ENCODE measurements around the gene YBEY. TPM values are rescaled to one million over a fixed set of nuclear protein-coding genes. Genes with fewer than 3 reads are reported as not detected.

YBEY gene
- total RNA-seq, 2 experiments from 2014 or later: 18.3 to 23.5 TPM

GRCh38 chr21:46243960-46244361 lies 42.2 kb upstream of the YBEY start:
- Histone ChIP-seq H3K4me2 (ENCODE audit: low read length) (no peak overlapping the region), H3K79me2 (ENCODE audit: insufficient read depth, low read depth, low read length) (no peaks in the 10 kb centered on the region), H3K4me3 (ENCODE audit: low read depth, low read length, poor library complexity, severe bottlenecking) (no peak overlapping the region), H2AFZ (ENCODE audit: low read length) (no peak overlapping the region), H3K9me2 (ENCODE audit: insufficient read depth, low read length) (no peaks in the 10 kb centered on the region), H3K9me3 (ENCODE audit: low read length) (no peaks in the 10 kb centered on the region), H3K4me1 (ENCODE audit: insufficient read depth, low read length, poor library complexity, severe bottlenecking) (peaks cover 10% of the 10 kb centered on the region), H4K20me1 (ENCODE audit: insufficient read depth, low read length) (no peaks in the 10 kb centered on the region), H3K36me3 (ENCODE audit: insufficient read depth, low read length) (peaks cover 96% of the 10 kb centered on the region), H3K27ac (ENCODE audit: low read depth, low read length, poor library complexity, severe bottlenecking) (no peak overlapping the region)
- ChIA-PET POLR2A (interaction anchor here (0.7 kb wide), 1 partner anchor 12 kb away, joined by 3 read pairs; no protein-coding TSS in a partner anchor), CTCF (ENCODE audit: unreplicated experiment) (no interaction called here)
- DNase-seq (ENCODE audit: low spot score): no peak
- no peak for TF ChIP-seq CTCF (conservative IDR thresholded peaks at IDR 0.05; ENCODE audit: low read length)
- TF ChIP-seq EZH2phosphoT487 (IDR thresholded peaks at IDR 0.05; ENCODE audit: borderline replicate concordance, low read depth, low read length): no peak
- no TSS peak for BruUV-seq (replicated peaks)
- intact Hi-C loops (cut with micrococcal nuclease; ENCODE audit: unreplicated experiment): no loop called here

GRCh38 chr21:46244602-46245001 lies 41.5 kb upstream of the YBEY start:
- H3K36me3 ChIP-seq (ENCODE audit: insufficient read depth, low read length): peaks cover 96% of the 10 kb centered on the region
- no peak overlapping the region for H2AFZ ChIP-seq (ENCODE audit: low read length)
- intact Hi-C loops (cut with micrococcal nuclease; ENCODE audit: unreplicated experiment): no loop called here
- no peak for TF ChIP-seq EZH2phosphoT487 (IDR thresholded peaks at IDR 0.05; ENCODE audit: borderline replicate concordance, low read depth, low read length)
- no peaks in the 10 kb centered on the region for H3K79me2 ChIP-seq (ENCODE audit: insufficient read depth, low read depth, low read length)
- DNase-seq (ENCODE audit: low spot score): no peak
- H3K4me3 ChIP-seq (ENCODE audit: low read depth, low read length, poor library complexity, severe bottlenecking): no peak overlapping the region
- H3K4me2 ChIP-seq (ENCODE audit: low read length): no peak overlapping the region
- ChIA-PET POLR2A (no interaction called here), CTCF (ENCODE audit: unreplicated experiment) (no interaction called here)
- H3K9me3 ChIP-seq (ENCODE audit: low read length): no peaks in the 10 kb centered on the region
- H4K20me1 ChIP-seq (ENCODE audit: insufficient read depth, low read length): no peaks in the 10 kb centered on the region
- no peak overlapping the region for H3K27ac ChIP-seq (ENCODE audit: low read depth, low read length, poor library complexity, severe bottlenecking)
- no peaks in the 10 kb centered on the region for H3K9me2 ChIP-seq (ENCODE audit: insufficient read depth, low read length)
- H3K4me1 ChIP-seq (ENCODE audit: insufficient read depth, low read length, poor library complexity, severe bottlenecking): peaks cover 11% of the 10 kb centered on the region
- BruUV-seq (replicated peaks): no TSS peak

- no peaks in the 10 kb centered on the region for H4K20me1 ChIP-seq (ENCODE audit: insufficient read depth, low read length)
- H3K36me3 ChIP-seq (ENCODE audit: insufficient read depth, low read length): peaks cover 96% of the 10 kb centered on the region
- BruUV-seq (replicated peaks): no TSS peak
- H3K27ac ChIP-seq (ENCODE audit: low read depth, low read length, poor library complexity, severe bottlenecking): no peak overlapping the region
- DNase-seq (ENCODE audit: low spot score): no peak
- intact Hi-C loops (cut with micrococcal nuclease; ENCODE audit: unreplicated experiment): no loop called here
- CTCF ChIA-PET (ENCODE audit: unreplicated experiment): no interaction called here
- no peaks in the 10 kb centered on the region for H3K79me2 ChIP-seq (ENCODE audit: insufficient read depth, low read depth, low read length)
- H2AFZ ChIP-seq (ENCODE audit: low read length): no peak overlapping the region
- peaks cover 19% of the 10 kb centered on the region for H3K4me1 ChIP-seq (ENCODE audit: insufficient read depth, low read length, poor library complexity, severe bottlenecking)
- no peak for TF ChIP-seq CTCF (conservative IDR thresholded peaks at IDR 0.05; ENCODE audit: low read length)
- TF ChIP-seq EZH2phosphoT487 (IDR thresholded peaks at IDR 0.05; ENCODE audit: borderline replicate concordance, low read depth, low read length): no peak
- no peak overlapping the region for H3K4me3 ChIP-seq (ENCODE audit: low read depth, low read length, poor library complexity, severe bottlenecking)
- no peaks in the 10 kb centered on the region for H3K9me2 ChIP-seq (ENCODE audit: insufficient read depth, low read length)
- POLR2A ChIA-PET: no interaction called here
- H3K4me2 ChIP-seq (ENCODE audit: low read length): no peak overlapping the region
- no peaks in the 10 kb centered on the region for H3K9me3 ChIP-seq (ENCODE audit: low read length)
These were observed 40.8 kb upstream of the YBEY start for GRCh38 chr21:46245213-46245915.
